Cerebellar nuclear complex (tissue), 1 donor: ENCODE measurements around the gene MYO5B.

Experiments used
- DNase-seq, 2 experiments: peaks; one replicate each; lab custom pipeline; 2025; lab: John Stamatoyannopoulos, UW

Gene MYO5B

GRCh38 chr18:49970319-49970718, 224.6 kb downstream of the MYO5B start:
- no peak for DNase-seq

DNA sequence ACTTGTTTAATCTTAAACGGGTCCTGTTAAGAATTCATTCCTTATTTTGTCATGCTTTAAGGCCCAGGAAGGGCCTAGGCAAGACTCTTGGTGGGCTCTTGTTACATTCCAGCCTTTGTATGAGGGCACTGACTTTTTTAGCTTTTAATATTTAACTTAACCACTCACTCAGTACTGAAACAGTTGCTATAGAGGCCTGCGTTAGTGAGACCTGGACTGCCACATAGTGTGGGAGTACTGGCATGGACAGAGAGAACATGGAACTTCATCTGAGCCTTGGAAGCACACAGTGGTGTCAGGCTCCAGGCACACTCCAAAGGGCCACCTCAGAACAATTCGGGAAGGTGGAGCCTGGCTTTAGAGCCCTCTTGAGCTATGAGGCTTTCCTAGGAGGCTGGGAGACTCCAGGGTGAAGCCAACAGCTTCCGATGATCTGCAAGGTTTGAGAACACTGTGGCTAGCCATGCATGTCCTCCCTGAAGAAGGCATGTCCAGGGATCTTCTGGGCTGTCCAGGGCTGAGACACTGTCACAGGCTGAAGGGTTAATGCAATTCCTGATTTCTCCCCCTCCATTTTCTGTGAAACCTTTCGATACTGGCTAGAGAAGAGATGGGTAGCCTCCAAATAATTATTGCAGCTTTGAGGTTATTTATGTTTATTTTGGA, 226.2 kb downstream of the MYO5B start:
- DNase-seq: no peak

GRCh38 chr18:49967636-49968313, 227.2 kb downstream of the MYO5B start:
- no peak for DNase-seq

GRCh38 chr18:49967171-49967570, 227.8 kb downstream of the MYO5B start:
- DNase-seq: no peak

- DNase-seq: no peak
Measured at GRCh38 chr18:49966090-49966489, 228.9 kb downstream of the MYO5B start.

- DNase-seq: no peak
Measured at GRCh38 chr18:49963217-49963616, 231.7 kb downstream of the MYO5B start.

DNA sequence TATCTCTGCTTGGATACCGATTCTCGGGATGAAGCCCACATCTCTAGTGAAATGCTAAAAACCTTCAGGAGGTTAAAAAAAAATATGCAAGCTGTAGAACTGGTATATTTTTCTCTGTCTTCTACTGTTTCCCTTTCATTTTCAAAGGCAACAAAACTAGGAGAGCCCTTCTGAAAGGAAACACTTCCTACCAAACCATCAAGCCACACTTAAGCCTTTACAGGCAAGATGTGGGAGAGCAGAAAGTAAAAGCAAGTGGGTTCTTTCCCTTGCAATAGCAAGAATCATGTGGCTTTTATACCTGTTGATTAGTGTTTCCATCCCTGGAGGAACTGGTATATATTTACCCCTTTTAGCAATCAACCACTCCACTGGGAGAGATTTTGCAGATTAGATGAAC, 233.7 kb downstream of the MYO5B start:
- no peak for DNase-seq

GRCh38 chr18:49960376-49960775, 234.6 kb downstream of the MYO5B start:
- DNase-seq: no peak

DNA sequence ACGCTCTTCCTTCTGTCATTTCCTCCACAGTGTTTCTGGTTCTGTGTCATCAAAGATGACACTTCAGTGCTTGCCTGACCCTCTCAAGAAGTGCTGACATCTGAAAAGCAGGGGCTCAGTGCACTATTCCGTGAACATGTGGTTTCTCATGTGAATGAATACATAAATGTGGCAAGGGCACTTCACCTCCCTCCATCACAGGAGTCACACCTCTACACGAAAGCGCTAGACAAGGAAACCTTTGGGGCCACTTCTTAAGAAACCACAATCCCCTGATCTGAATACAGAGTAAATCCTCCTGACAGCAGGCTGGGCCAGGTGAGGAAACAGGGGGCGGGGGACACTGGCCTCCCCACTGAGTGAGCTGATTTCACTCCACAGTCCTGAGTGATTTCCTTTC, 235.8 kb downstream of the MYO5B start:
- no peak for DNase-seq

DNA sequence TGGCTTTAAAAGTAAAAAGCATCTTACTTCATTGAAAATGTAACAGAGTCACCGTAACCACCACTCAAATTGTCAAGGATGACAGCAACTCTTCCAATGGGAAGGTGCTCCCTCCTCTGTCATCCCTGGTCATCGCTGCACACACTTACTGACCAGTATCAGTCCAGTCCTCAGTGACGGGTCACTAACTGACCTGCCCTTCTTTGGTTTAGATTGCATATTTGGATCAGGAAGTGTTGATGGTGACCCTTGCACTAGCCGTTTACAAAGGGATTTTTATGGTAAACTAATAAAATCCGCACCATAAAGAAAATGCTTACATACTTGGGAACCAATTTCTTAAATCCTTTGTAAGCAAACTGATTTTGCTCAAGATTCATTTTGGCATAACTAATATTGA, 239.7 kb downstream of the MYO5B start:
- no peak for DNase-seq

GRCh38 chr18:49953391-49953790, 241.6 kb downstream of the MYO5B start:
- DNase-seq: no peak

- no peak for DNase-seq
Measured at GRCh38 chr18:49949951-49950395, 245.0 kb downstream of the MYO5B start.

DNA sequence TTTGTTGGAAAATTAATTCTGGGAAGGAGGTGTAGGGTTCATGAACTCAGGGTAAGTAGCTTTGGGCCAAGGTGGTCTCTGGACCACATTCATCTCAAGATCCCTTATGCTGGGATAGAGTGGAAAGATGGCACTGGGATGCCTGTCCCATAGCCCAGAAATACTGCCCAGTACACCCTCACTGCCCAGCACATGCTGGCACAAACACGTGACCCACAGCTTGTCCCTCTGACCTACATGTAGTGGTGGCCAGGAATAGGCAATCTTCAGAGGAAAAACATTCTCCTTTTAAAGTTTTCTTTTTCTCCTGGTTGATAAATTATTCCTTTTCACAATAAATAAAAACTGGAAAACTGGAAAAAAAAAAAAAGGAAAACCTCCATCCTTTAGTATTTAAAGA, 246.0 kb downstream of the MYO5B start:
- no peak for DNase-seq

- DNase-seq: no peak
Measured at GRCh38 chr18:49944663-49945062, 250.3 kb downstream of the MYO5B start.

- no peak for DNase-seq
Measured at GRCh38 chr18:49936821-49937220, 258.1 kb downstream of the MYO5B start.

- DNase-seq: no peak
Measured at GRCh38 chr18:49935215-49935614, 259.7 kb downstream of the MYO5B start.

DNA sequence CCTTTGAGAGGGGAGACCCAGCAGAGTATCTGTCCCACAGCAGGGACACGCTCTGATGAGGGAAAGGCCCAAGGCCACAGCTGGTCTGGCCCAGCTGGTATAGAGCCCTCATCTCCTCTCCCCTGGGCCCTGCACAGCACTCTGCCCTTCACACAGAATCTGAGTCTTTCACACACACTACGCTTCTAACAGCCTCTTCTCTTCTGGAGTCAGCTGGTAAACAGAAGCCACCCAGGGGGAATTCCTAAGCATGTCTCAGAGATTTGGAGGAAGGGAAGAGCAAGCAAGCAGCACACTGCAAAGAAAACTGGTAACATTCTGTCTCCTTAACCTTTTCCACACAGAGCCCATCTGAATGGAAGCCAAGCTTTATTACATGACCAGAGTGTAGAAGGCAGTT, 260.5 kb downstream of the MYO5B start:
- no peak for DNase-seq

GRCh38 chr18:49933530-49934128, 261.3 kb downstream of the MYO5B start:
- DNase-seq: no peak

DNA sequence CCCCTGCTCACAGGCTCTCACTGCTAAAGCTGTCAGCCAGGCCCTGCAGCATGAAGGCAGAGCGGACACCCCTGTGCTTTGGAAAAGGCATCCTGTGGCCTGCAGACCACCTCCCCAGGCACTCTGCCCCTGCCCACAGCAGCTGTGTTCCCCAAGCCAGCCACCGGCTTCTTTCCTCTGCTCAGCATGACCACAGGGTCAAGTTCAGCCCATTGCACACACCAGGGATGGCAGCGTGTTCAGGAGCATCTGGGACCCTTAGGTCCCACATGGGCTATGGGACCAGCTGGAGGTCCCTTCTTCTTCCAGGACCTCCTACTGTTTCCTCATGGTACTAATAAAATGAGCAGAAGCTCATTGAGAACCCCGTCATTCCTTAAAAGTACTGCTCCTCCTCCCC, 263.2 kb downstream of the MYO5B start:
- DNase-seq: no peak

GRCh38 chr18:49931179-49931578, 263.8 kb downstream of the MYO5B start:
- DNase-seq: no peak

DNA sequence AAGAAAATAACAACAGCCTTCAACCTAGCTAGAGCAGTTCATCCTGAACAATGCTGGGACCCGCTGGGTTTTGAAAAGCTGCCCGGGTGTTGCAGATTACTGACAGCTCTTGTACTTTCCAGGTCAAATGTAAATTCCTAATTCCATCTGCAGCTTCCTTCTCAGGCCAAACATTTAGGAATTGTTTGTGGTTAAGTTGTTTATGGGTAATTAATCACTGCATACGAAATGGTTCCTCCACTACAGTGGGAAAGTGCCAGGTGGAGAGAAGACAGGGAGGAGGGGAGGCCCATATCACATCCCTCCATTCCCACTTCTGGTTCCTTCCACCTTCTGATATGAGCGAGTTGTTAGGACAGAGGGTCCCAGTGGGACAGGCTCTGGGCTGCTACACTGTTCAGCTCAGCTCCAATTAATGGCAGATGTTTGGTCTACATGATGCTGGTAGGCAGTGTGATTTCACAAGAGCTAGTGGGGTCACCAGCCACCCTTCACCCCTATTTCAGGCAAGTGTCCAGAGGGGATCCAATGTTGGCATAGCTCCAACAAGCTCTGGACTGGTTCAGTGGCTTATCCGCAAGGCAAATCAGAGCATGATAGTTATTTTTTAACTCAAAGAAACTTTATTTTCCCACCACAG, 268.7 kb downstream of the MYO5B start:
- no peak for DNase-seq

DNA sequence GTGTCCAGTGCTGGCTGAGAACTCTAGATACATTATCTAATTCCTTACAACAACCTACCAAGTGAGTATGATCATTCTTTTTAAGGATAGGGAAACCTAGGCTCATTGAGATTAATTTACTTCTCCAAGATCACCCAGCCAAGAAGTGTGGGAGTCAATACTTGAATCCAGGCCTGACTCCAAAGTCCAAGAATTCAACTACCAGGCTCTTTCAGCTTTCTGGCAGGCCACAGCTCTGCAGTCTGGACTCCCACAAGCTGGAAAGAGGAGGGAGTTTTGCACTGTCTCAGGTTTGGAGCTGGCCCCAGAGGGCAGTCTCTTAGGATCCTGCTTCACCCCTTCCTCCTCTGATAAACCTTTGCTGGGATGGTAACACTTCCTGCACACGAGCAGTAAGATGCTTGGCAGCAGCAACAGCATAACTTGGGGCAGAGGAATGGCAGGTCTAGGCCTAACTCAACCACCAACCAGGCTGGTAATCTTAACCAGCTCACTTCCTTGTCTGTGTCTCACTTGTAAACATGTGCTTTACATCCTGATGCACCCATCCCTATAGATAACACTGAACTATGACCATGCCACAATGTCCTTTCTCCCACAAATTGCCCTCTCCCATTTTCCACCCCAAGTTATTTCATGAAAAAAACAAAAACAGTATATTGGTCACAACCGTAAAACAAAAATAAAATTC, 270.5 kb downstream of the MYO5B start:
- DNase-seq: no peak
